K562 (cell line): ENCODE data around the gene MIDN. TPM values are rescaled to one million over a fixed set of nuclear protein-coding genes. Genes with fewer than 3 reads are reported as not detected.

Experiments used
- CTBP1 ChIP-seq: fragments of 450-650 bp; IDR thresholded peaks from 2 replicates; pipeline ENCODE4 v1.6.1; 2016; ENCODE audit warnings: borderline replicate concordance
- DIDO1 ChIP-seq: fragments of 450-650 bp; IDR thresholded peaks from 2 replicates; pipeline ENCODE4 v1.6.1; 2016; ENCODE audit warnings: low read depth, missing biosample characterization, missing genetic modification characterization
- HDGF ChIP-seq: fragments of 450-650 bp; IDR thresholded peaks from 2 replicates; pipeline ENCODE4 v1.6.1; 2016
- HNRNPH1 ChIP-seq: fragments of 200-400 bp; formaldehyde crosslinking; optimal IDR thresholded peaks from 2 replicates; pipeline ENCODE3; 2017; ENCODE audit warnings: low read depth, mild to moderate bottlenecking, low read length, moderate library complexity
- HSF4 ChIP-seq: fragments of 250-450 bp; sonication (Bioruptor Pico); IDR thresholded peaks from 2 replicates; pipeline ENCODE4 v2.1.2; 2022; ENCODE audit warnings: mild to moderate bottlenecking, moderate library complexity, borderline replicate concordance
- KLF16 ChIP-seq: IDR thresholded peaks from 2 replicates; pipeline ENCODE4 v1.6.1; 2016; ENCODE audit warnings: antibody characterized with exemption
- NR3C1 ChIP-seq: sonication (generic); formaldehyde crosslinking; IDR thresholded peaks from 2 replicates; pipeline ENCODE4 v1.8.1; 2022; ENCODE audit warnings: missing genetic modification reagents
- PHB ChIP-seq: fragments of 250-450 bp; sonication (Bioruptor Pico); IDR thresholded peaks from 2 replicates; pipeline ENCODE4 v1.5.0; 2021
- PHB2 ChIP-seq: fragments of 450-650 bp; IDR thresholded peaks from 2 replicates; pipeline ENCODE4 v1.6.1; 2017; ENCODE audit warnings: low read depth
- PRMT5 ChIP-seq: sonication (generic); formaldehyde crosslinking; IDR thresholded peaks from 2 replicates; pipeline ENCODE4 v1.5.0; 2020; ENCODE audit warnings: missing genetic modification reagents
- PTTG1 ChIP-seq: fragments of 450-650 bp; IDR thresholded peaks from 2 replicates; pipeline ENCODE4 v1.6.1; 2016; ENCODE audit warnings: low read depth, mild to moderate bottlenecking, missing genetic modification characterization, missing compliant biosample characterization
- RBM25 ChIP-seq: fragments of 200-400 bp; formaldehyde crosslinking; IDR thresholded peaks from 2 replicates; pipeline ENCODE4 v1.6.1; 2018; ENCODE audit warnings: low read length, low read depth, moderate library complexity; ENCODE audit not compliant: severe bottlenecking
- RFX5 ChIP-seq: IDR thresholded peaks from 2 replicates; pipeline ENCODE4 v1.6.1; 2011; ENCODE audit warnings: low read depth, mild to moderate bottlenecking, improper control_type of control experiment, low read length
- SLC30A9 ChIP-seq: fragments of 250-450 bp; sonication (Bioruptor Pico); IDR thresholded peaks from 2 replicates; pipeline ENCODE4 v1.8.0; 2022; ENCODE audit warnings: mild to moderate bottlenecking, moderate library complexity
- SMAD2 ChIP-seq: fragments of 150-350 bp; IDR thresholded peaks from 2 replicates; pipeline ENCODE4 v1.6.1; 2014; ENCODE audit warnings: low read depth, mild to moderate bottlenecking, low read length
- STAG1 ChIP-seq: sonication (generic); formaldehyde crosslinking; IDR thresholded peaks from 2 replicates; pipeline ENCODE4 v1.5.0; 2020; ENCODE audit warnings: missing genetic modification reagents, borderline replicate concordance
- TBP ChIP-seq: optimal IDR thresholded peaks from 2 replicates; pipeline ENCODE3; 2011; ENCODE audit warnings: low read depth, low read length, improper control_type of control experiment
- ZC3H8 ChIP-seq: fragments of 450-650 bp; IDR thresholded peaks from 2 replicates; pipeline ENCODE4 v1.6.1; 2017
- ZFPM2 ChIP-seq: fragments of 250-450 bp; sonication (Bioruptor Pico); IDR thresholded peaks from 2 replicates; pipeline ENCODE4 v1.5.1; 2022; ENCODE audit warnings: mild to moderate bottlenecking
- ZNF436 ChIP-seq: fragments of 250-450, 450-650 bp; sonication (Bioruptor Pico); formaldehyde crosslinking; IDR thresholded peaks from 2 replicates; pipeline ENCODE4 v1.7.0; 2020; ENCODE audit warnings: mild to moderate bottlenecking
- ZNF445 ChIP-seq: fragments of 250-450 bp; sonication (Bioruptor Pico); IDR thresholded peaks from 2 replicates; pipeline ENCODE4 v1.4.0; 2020; ENCODE audit warnings: low read depth, mild to moderate bottlenecking, moderate library complexity
- ZNF583 ChIP-seq: fragments of 250-450 bp; sonication (Bioruptor Pico); IDR thresholded peaks from 2 replicates; pipeline ENCODE4 v1.4.0; 2020
- polyA plus RNA-seq, 8 experiments: library from polyadenylated mRNA; depleted of rRNA in 4 of 8; stranded (reverse) in 5 of 8; unstranded in 3 of 8; fragments of >200 nt; fragmentation: Nextera tagmentation in 2 of 8; fragmentation: Illumina TruSeq in 1 of 8; extraction: Ambion mirVana in 2 of 8; extraction: Trizol in 1 of 8; gene quantifications; 2 replicates each; pipeline versions ENCODE4 v1.2.1 to v1.2.3, GENCODE V29; 2011 to 2014; ENCODE audit warnings: inconsistent platforms in 1 of 8, missing spikeins in 1 of 8
- total RNA-seq, 7 experiments: library from RNA; depleted of rRNA in 6 of 7; stranded (reverse); fragments of >200 nt in 6 of 7; fragmentation: Illumina TruSeq in 2 of 7; extraction: Trizol in 2 of 7; gene quantifications; 2 replicates each; pipeline versions ENCODE4 v1.2.1 to v1.2.3, GENCODE V29; 2011 to 2021; ENCODE audit warnings: low replicate concordance in 1 of 7
- TF ChIP-seq, protein P1 (sequence below): fragments of 250-450 bp; sonication (Bioruptor Pico); IDR thresholded peaks from 2 replicates; pipeline ENCODE4 v1.5.0; 2021; ENCODE audit warnings: mild to moderate bottlenecking, borderline replicate concordance
- TF ChIP-seq, protein P2 (sequence below), 2 experiments: fragments of 150-350 bp in 1 of 2; IDR thresholded peaks; 2 replicates each; pipeline ENCODE4 v1.6.1; 2012 to 2016; ENCODE audit warnings: low read depth in 2 of 2, low read length in 2 of 2, mild to moderate bottlenecking in 1 of 2, moderate library complexity in 1 of 2
- TF ChIP-seq, protein P3 (sequence below): sonication (generic); formaldehyde crosslinking; IDR thresholded peaks from 2 replicates; pipeline ENCODE4 v1.8.0; 2023; ENCODE audit warnings: mild to moderate bottlenecking, missing genetic modification reagents

The MIDN gene
- total and polyA plus RNA-seq, 9 of the 15 experiments (the other 6 are each of a cell fraction or from before 2014, with no cell fraction given), result 0.17 to 120 (median 10.1) TPM

DNA sequence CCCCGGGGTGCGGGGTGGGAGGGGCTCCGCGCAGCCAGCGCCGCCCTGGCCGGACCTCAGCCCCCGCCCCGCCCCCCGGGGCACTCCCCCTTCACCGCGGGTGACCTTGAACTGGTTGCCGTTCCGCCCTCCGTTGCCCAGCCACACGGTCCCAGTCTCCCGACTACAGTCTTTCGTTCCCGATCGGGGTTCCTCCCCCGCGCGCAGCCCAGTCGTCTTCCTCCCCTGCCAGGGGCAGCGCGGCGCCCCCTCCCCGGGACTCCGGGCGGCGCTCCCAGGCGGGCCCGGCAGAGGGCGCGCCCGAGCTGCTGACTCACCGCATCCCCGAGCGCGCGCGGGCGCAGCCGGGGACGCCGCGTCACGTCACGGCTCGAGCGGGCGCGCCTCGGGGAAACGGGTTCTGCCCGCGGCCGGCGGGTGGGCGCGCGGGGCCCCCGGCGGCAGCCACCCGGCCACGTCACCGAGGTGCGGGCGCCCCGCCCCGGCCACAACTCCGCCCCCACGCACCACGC, 459 bp downstream of the MIDN start (continued):
- no peak for TF ChIP-seq HSF4 (CRISPR knock-in tag)
- TF ChIP-seq, protein P1, sequence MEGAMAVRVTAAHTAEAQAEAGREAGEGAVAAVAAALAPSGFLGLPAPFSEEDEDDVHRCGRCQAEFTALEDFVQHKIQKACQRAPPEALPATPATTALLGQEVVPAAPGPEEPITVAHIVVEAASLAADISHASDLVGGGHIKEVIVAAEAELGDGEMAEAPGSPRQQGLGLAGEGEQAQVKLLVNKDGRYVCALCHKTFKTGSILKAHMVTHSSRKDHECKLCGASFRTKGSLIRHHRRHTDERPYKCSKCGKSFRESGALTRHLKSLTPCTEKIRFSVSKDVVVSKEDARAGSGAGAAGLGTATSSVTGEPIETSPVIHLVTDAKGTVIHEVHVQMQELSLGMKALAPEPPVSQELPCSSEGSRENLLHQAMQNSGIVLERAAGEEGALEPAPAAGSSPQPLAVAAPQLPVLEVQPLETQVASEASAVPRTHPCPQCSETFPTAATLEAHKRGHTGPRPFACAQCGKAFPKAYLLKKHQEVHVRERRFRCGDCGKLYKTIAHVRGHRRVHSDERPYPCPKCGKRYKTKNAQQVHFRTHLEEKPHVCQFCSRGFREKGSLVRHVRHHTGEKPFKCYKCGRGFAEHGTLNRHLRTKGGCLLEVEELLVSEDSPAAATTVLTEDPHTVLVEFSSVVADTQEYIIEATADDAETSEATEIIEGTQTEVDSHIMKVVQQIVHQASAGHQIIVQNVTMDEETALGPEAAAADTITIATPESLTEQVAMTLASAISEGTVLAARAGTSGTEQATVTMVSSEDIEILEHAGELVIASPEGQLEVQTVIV, result no peak
- no peak for TF ChIP-seq STAG1 (CRISPR knock-in tag)
- TF ChIP-seq ZFPM2, result no peak
- TF ChIP-seq, protein P2, sequence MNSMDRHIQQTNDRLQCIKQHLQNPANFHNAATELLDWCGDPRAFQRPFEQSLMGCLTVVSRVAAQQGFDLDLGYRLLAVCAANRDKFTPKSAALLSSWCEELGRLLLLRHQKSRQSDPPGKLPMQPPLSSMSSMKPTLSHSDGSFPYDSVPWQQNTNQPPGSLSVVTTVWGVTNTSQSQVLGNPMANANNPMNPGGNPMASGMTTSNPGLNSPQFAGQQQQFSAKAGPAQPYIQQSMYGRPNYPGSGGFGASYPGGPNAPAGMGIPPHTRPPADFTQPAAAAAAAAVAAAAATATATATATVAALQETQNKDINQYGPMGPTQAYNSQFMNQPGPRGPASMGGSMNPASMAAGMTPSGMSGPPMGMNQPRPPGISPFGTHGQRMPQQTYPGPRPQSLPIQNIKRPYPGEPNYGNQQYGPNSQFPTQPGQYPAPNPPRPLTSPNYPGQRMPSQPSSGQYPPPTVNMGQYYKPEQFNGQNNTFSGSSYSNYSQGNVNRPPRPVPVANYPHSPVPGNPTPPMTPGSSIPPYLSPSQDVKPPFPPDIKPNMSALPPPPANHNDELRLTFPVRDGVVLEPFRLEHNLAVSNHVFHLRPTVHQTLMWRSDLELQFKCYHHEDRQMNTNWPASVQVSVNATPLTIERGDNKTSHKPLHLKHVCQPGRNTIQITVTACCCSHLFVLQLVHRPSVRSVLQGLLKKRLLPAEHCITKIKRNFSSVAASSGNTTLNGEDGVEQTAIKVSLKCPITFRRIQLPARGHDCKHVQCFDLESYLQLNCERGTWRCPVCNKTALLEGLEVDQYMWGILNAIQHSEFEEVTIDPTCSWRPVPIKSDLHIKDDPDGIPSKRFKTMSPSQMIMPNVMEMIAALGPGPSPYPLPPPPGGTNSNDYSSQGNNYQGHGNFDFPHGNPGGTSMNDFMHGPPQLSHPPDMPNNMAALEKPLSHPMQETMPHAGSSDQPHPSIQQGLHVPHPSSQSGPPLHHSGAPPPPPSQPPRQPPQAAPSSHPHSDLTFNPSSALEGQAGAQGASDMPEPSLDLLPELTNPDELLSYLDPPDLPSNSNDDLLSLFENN (IDR thresholded peaks at IDR 0.05; ENCODE audit: low read depth in 2 of 2, low read length in 2 of 2), result no peak
- no peak for TF ChIP-seq PRMT5 (CRISPR knock-in tag)
- no peak for TF ChIP-seq PHB
- no peak for TF ChIP-seq PHB2
- no peak for TF ChIP-seq HDGF
- no peak for TF ChIP-seq DIDO1 (tag)
- peak; percentile 98 for TF ChIP-seq CTBP1
- no peak for TF ChIP-seq SMAD2
- no peak for TF ChIP-seq TBP
- no peak for TF ChIP-seq SLC30A9 (CRISPR knock-in tag)
- no peak for TF ChIP-seq ZNF583
- TF ChIP-seq RBM25, result no peak
- TF ChIP-seq, protein P3, sequence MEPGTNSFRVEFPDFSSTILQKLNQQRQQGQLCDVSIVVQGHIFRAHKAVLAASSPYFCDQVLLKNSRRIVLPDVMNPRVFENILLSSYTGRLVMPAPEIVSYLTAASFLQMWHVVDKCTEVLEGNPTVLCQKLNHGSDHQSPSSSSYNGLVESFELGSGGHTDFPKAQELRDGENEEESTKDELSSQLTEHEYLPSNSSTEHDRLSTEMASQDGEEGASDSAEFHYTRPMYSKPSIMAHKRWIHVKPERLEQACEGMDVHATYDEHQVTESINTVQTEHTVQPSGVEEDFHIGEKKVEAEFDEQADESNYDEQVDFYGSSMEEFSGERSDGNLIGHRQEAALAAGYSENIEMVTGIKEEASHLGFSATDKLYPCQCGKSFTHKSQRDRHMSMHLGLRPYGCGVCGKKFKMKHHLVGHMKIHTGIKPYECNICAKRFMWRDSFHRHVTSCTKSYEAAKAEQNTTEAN (CRISPR knock-in tag), result no peak
- TF ChIP-seq KLF16, result no peak
- no peak for TF ChIP-seq ZNF445 (CRISPR knock-in tag)
- no peak for TF ChIP-seq ZNF436 (CRISPR knock-in tag)
- TF ChIP-seq RFX5, result no peak
- TF ChIP-seq PTTG1 (tag), result no peak
- TF ChIP-seq HNRNPH1, result no peak
- TF ChIP-seq NR3C1 (CRISPR knock-in tag), result no peak; the same call in 1 of the 2 replicates
- TF ChIP-seq ZC3H8, result no peak
